Left forelimb (tissue), 1 donor: ENCODE results near the gene NFAT5.
"Not testable (repeated sequence)": the region's sequence is repeated elsewhere in the genome, so short reads cannot be mapped to it uniquely, and the experiment has no call there.

Experiments used
- DNase-seq: peaks from one replicate; pipeline ENCODE4 v3.0.0-alpha.2; 2018; ENCODE audit warnings: low spot score

The NFAT5 gene

GRCh38 chr16:69706256-69706974, 140.6 kb downstream of the NFAT5 start:
- no peak for DNase-seq

- DNase-seq, result no peak
Measured at GRCh38 chr16:69706975-69707340, 141.2 kb downstream of the NFAT5 start.

GRCh38 chr16:69707920-69708683, 142.3 kb downstream of the NFAT5 start:
- DNase-seq, result no peak

GRCh38 chr16:69709456-69710084, 143.8 kb downstream of the NFAT5 start:
- DNase-seq, result no peak

- DNase-seq, result no peak
Measured at GRCh38 chr16:69711115-69711740, 145.5 kb downstream of the NFAT5 start.

GRCh38 chr16:69712277-69712676, 146.5 kb downstream of the NFAT5 start:
- DNase-seq, result no peak

GRCh38 chr16:69712914-69713581, 147.3 kb downstream of the NFAT5 start:
- DNase-seq, result no peak

GRCh38 chr16:69717066-69717465, 151.3 kb downstream of the NFAT5 start:
- DNase-seq, result no peak

GRCh38 chr16:69718111-69718764, 152.5 kb downstream of the NFAT5 start:
- DNase-seq, result peak; percentile 26

GRCh38 chr16:69720822-69721430, 155.2 kb downstream of the NFAT5 start:
- peak; percentile 33 for DNase-seq

- peak; percentile 8 for DNase-seq
Measured at GRCh38 chr16:69721441-69721957, 155.7 kb downstream of the NFAT5 start.

- DNase-seq, result peak; percentile 4
Measured at GRCh38 chr16:69724414-69724873, 158.7 kb downstream of the NFAT5 start.

- DNase-seq, result peak; percentile 28
Measured at GRCh38 chr16:69724981-69725479, 159.3 kb downstream of the NFAT5 start.

GRCh38 chr16:69725480-69726312, 159.9 kb downstream of the NFAT5 start:
- peak; percentile 41 for DNase-seq

GRCh38 chr16:69726313-69727060, 160.7 kb downstream of the NFAT5 start, which contains the start of gene NQO1:
TSS of gene NQO1 (minus strand) at chr16:69726560. CDS start at chr16:69726439, 121 bp downstream.
- peak; percentile 88 for DNase-seq

GRCh38 chr16:69727916-69728270, 162.1 kb downstream of the NFAT5 start:
- DNase-seq, result no peak

GRCh38 chr16:69729030-69729429, 163.3 kb downstream of the NFAT5 start:
- DNase-seq, result not testable (repeated sequence)

GRCh38 chr16:69731280-69731679, 165.5 kb downstream of the NFAT5 start:
- DNase-seq, result not testable (repeated sequence)

GRCh38 chr16:69732101-69732500, 166.3 kb downstream of the NFAT5 start:
- no peak for DNase-seq
